IPS-15b (cell line): Measurements from ENCODE around the gene RAB41.
"Not testable (repeated sequence)": the region's sequence is repeated elsewhere in the genome, so short reads cannot be mapped to it uniquely, and the experiment has no call there.

Source experiments
- H3K27me3 ChIP-seq: one replicate; pipeline ENCODE4 v1.6.1; 2013; ENCODE audit warnings: low read length; ENCODE audit not compliant: control insufficient read depth, insufficient read depth
- H3K36me3 ChIP-seq: one replicate; pipeline ENCODE4 v1.6.1; 2013; ENCODE audit warnings: low read length; ENCODE audit not compliant: control insufficient read depth, insufficient read depth
- H3K4me1 ChIP-seq: one replicate; pipeline ENCODE4 v1.6.1; 2013; ENCODE audit warnings: mild to moderate bottlenecking, low read length; ENCODE audit not compliant: control insufficient read depth, insufficient read depth
- H3K4me3 ChIP-seq: one replicate; pipeline ENCODE4 v1.5.1; 2013; ENCODE audit warnings: low read depth, low read length
- H3K9ac ChIP-seq: one replicate; pipeline ENCODE4 v1.6.1; 2013; ENCODE audit warnings: low read depth, mild to moderate bottlenecking, low read length
- H3K9me3 ChIP-seq: one replicate; pipeline ENCODE4 v1.6.1; 2013; ENCODE audit warnings: mild to moderate bottlenecking, low read length; ENCODE audit not compliant: control insufficient read depth, insufficient read depth

RAB41 gene

DNA sequence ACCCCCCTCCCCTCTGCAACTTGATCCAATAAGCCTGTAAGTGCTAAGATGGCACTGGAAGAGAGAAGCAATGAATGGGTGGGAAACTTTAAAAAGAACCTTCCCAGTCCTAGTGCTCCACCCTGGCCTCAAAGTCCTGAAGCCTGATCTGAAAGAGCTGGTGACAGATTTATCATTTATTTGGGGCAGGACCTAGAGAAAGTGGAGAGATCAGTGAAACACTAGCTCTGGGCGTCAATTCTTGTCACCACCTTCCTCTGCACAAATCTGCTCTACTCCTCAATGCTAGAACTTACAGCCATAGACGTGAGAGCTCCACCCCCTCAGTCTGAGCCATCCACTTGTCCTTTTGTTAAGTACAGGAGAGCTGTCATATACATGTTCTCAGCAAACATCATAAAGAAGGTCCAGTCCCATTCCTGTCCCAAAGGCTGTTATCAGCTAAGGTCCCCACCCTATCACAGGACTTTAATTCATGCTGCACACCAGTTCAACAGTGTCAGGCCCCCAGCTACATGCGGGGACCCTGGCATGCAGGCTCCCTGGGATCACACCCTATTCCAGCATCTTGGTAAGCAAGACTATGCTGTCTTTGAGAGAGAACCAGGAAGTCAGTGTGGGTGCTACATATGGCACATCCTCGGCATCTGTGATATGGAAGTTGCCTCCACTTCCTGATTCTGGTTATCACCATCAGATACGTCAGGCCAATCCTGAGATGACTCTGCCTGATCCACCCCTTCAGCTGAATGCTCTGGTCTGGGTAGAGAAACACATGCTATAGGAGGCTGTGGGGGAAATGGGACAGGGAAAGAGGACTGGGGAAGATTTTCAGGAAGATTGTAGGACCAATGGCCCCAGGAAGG, 24.3 kb upstream of the RAB41 start:
- H3K4me3 ChIP-seq = no peak overlapping the region
- no peak overlapping the region for H3K9ac ChIP-seq
- no peaks in the 10 kb centered on the region for H3K4me1 ChIP-seq
- no peaks in the 10 kb centered on the region for H3K27me3 ChIP-seq
- H3K9me3 ChIP-seq = no peaks in the 10 kb centered on the region
- no peaks in the 10 kb centered on the region for H3K36me3 ChIP-seq

DNA sequence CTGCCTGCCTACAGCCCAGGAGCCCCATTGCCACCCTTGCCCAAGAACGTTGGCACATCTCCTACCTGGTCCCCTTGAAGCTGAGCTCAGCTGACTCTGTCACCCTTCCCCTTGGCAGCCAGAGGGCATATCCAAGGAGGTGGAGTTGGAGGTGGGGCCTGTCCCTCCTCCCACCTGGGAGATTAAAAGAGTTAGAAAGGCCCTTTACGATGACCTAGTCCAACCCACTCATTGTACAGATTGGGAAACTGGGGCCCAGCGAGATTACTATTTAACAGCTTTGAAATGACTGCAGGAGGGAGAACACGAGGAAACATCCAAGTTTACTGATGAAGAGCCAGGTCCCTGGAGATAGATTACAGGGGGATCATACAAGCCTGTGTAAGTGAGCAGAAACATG, 21.9 kb upstream of the RAB41 start, which contains the start of gene P2RY4:
P2RY4 (minus strand) TSS at position 101 of the 400 bp plus-strand sequence. CDS start 580 bp downstream, outside the sequence.
- no peaks in the 10 kb centered on the region for H3K9me3 ChIP-seq
- H3K4me1 ChIP-seq = no peaks in the 10 kb centered on the region
- no peak within 1 kb of the TSS for H3K4me3 ChIP-seq
- no peaks in the 10 kb centered on the region for H3K36me3 ChIP-seq
- no peak within 1 kb of the TSS for H3K9ac ChIP-seq
- H3K27me3 ChIP-seq = no peaks in the 10 kb centered on the region

DNA sequence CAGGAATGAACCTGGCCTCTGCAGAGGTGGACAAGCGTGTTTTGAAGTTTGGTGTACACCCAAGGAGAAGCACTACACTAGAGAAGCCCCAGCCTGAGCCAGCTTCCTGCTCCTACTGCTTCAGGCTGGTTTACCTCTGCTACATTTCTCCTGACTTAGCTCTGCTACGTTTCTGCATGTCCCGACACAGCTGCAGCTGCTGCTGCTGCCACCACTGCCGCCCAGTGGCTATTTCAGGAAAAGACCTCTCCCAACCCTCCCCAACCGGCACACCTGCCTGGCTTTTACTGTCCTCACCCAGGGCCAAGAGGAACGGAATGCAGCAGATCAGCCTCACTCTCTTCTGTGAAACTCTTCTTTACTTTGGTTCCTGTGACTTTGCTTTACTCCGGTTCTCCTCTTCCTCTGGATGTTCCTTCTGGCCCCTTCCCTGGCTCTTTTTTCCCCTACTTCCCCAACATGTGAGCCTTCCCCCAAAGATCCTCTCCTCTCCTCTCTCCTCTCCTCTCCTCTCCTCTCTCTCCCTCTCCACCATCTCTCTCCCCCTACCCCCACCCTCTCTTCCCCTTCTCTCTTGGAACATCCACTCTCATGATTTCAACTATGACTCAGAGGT, 18.9 kb upstream of the RAB41 start:
- no peaks in the 10 kb centered on the region for H3K9me3 ChIP-seq
- H3K9ac ChIP-seq = no peak overlapping the region
- no peaks in the 10 kb centered on the region for H3K27me3 ChIP-seq
- no peaks in the 10 kb centered on the region for H3K36me3 ChIP-seq
- no peak overlapping the region for H3K4me3 ChIP-seq
- no peaks in the 10 kb centered on the region for H3K4me1 ChIP-seq

DNA sequence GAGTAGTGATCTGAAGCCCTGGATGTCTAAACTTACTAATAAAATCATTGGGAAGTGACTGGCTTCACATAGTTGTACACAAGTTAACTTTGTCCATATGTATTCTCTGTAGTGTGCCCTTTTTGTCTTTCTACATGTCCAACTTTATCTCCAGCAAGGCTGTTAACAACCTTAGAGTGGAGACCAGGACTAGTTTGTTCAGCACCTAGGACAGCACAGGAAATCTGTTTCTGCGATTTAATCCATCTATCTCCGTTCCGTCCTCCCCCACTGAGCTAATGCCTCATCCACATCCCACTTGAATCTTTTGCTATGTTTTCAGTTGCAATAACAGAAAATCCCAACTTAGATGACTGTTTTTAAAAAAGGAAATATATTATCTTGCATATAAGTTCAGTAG, 17.2 kb upstream of the RAB41 start:
- H3K9me3 ChIP-seq = no peaks in the 10 kb centered on the region
- H3K27me3 ChIP-seq = no peaks in the 10 kb centered on the region
- H3K4me1 ChIP-seq = no peaks in the 10 kb centered on the region
- no peak overlapping the region for H3K9ac ChIP-seq
- no peaks in the 10 kb centered on the region for H3K36me3 ChIP-seq
- H3K4me3 ChIP-seq = no peak overlapping the region

DNA sequence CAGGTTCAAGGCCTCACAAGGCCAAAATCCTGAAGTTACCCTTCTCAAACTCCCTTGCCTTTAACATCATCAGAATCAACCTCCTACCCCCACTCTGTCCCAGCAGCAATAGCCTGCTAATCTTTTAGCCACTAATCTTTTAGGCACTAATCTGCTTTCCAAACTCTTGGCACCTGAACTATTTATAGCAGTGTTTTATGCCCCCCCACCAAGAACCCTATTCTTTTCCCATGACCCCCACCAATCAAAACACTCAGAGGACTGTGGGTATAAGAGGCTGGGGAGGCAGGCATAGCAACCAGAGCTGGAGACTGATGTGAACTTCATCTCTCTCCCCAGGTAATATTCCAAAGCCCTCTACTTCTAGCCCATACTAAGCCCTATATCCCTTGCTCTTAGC, 13.9 kb upstream of the RAB41 start, which contains the start of gene ARR3:
ARR3 (plus strand) TSS at position 301 of the 400 bp plus-strand sequence. CDS start 1,052 bp downstream, outside the sequence.
- Histone ChIP-seq H3K9ac (no peak within 1 kb of the TSS), H3K9me3 (no peaks in the 10 kb centered on the region)

DNA sequence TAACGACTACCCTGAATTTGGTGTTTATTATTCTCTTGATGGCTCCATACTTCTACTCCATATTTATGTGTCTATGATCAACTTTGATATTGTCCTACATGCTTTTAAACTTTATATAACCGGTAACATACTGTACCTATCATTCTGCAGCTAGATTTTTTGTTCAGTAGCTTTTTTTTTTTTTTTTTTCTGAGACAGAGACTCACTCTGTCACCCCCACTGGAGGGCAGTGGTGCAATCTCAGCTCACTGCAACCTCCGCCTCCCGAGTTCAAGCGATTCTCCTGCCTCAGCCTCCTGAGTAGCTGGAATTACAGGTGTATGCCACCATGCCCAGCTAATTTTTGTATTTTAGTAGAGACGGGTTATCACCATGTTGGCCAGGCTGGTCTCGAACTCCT, 7.9 kb upstream of the RAB41 start:
- H3K9me3 ChIP-seq, H3K27me3 ChIP-seq: not testable (repeated sequence)

More for the DNA sequence above, 13.9 kb upstream of the RAB41 start, which contains the start of gene ARR3:
- H3K4me3 ChIP-seq = no peak within 1 kb of the TSS
- no peaks in the 10 kb centered on the region for H3K36me3 ChIP-seq
- no peaks in the 10 kb centered on the region for H3K4me1 ChIP-seq
- H3K27me3 ChIP-seq = no peaks in the 10 kb centered on the region

DNA sequence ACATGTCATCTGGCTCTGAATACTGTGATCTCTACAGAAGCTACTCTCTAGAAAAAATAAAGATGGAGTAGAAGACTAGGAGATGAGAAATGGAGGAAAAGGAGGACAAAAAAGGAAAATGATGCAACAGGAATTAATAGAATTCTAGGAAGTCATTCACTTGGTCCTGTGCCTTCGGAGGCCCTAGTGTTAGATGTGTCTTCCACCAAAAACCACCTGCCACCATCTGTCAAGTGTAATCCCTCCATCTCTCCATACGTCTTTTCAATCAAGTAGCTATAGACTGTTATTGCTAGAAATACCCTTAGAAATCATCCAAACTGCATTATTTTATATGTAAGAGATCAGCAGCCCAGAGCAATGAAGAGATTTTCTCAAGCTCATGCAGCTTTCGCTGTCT, 2.9 kb upstream of the RAB41 start:
- Histone ChIP-seq H3K9me3 (peaks cover 2% of the 10 kb centered on the region), H3K4me3 (no peak overlapping the region), H3K27me3 (no peaks in the 10 kb centered on the region), H3K4me1 (no peaks in the 10 kb centered on the region), H3K36me3 (no peaks in the 10 kb centered on the region), H3K9ac (no peak overlapping the region)

More for the DNA sequence above, 7.9 kb upstream of the RAB41 start:
- H3K36me3 ChIP-seq, H3K4me3 ChIP-seq, H3K4me1 ChIP-seq, H3K9ac ChIP-seq: not testable (repeated sequence)

DNA sequence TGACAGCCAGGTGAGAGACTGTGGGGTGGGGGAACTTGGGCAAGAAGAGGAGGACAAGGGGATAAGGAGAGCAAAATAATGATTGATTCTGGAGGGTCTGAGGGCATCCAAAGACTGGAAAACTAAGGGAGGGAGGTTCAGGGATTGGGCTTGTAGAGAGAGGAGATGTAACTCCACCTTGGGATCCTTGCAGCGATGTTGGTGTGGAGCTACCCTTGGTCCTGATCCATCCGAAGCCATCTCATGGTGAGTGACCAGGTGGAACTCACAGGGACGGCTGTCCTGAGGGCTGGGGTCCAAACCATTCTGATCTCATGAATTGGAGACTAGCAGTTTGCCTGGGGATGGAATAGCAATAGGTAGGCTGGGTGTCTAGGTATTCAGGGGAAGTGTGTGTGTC, 1.4 kb upstream of the RAB41 start:
- Histone ChIP-seq H3K9me3 (peaks cover 2% of the 10 kb centered on the region), H3K4me3 (no peak overlapping the region), H3K9ac (no peak overlapping the region), H3K4me1 (no peaks in the 10 kb centered on the region), H3K36me3 (no peaks in the 10 kb centered on the region), H3K27me3 (no peaks in the 10 kb centered on the region)

DNA sequence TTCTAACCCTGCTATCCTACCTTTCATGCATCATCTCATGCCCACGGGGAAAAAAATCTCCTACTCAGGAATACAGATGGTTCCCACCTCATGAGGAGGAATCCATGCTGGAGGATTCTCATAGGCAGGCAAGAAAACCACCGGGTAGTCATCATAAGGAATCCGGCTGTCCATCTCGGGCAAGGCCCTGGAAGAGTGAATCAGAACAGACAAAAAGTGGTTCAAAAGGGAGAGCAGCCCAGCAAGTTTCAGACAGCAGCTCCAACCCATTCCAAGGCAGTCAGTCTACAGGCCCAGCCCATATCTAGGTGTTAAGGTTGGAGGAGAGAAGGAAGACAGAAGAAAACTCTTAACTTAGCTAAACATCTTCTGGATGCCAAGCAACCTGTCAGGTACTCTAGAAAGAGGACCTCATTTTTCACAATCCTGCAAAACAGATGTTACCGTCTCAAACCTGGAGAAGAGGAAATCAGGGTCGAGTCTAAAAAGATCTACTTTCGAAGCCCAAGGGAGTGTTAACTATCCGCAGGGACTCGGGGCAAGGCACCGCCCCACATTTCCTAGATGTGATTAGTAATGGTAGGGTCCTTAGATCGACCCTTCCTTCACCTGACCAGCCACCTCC, 7.3 kb downstream of the RAB41 start:
- Histone ChIP-seq H3K36me3 (peaks cover 2% of the 10 kb centered on the region), H3K9me3 (peaks cover 2% of the 10 kb centered on the region), H3K9ac (peak overlapping the region; percentile 26), H3K4me3 (peak overlapping the region; percentile 77), H3K4me1 (peaks cover 3% of the 10 kb centered on the region), H3K27me3 (no peaks in the 10 kb centered on the region)

DNA sequence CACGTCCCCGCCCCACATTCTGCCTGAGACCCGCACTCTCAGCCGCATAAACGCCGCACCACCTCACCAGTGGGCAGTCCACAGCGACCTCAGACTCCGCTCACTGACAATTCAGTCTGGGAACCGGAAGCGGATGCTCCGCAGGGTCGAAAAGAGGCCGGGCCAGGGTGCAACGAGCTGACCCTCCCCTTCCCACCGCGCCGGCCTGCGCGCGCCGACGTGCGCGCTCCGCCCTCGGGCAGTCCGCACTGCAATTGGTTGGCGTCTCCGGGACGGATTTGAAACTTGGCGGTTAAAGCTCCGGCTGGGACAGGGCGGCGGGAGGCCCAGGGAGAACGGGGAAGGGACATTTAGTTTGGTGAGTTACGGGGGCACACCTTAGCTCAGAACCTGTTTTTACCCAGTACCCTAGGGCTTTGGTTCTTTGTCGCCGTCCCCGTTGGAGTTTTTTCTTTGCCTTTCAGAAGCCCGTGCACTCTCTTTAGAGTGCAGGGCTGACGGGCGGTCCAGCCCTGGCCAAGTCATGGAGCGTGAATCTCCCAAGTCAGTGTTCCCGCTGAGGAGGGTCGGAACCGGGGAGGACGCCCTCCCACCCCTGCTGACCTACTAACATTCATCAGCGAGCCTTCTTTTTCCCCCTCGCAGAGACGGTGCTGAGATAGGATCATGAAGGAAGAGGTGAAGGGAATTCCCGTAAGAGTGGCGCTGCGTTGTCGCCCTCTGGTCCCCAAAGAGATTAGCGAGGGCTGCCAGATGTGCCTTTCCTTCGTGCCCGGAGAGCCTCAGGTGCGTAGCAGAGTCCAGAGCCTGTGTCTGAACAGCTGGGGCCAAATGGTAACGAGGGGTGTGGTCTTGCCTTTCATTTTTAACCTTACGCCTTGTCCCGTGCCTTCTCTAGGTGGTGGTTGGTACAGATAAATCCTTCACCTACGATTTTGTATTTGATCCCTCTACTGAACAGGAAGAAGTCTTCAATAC, 8.1 kb downstream of the RAB41 start, which contains the start of the genes KIF4A and PDZD11:
KIF4A (plus strand) TSS at position 312 of the 978 bp plus-strand sequence; CDS start at position 667, 355 bp downstream.
PDZD11 (minus strand) TSS at position 135 of the 978 bp plus-strand sequence. CDS start 586 bp downstream, outside the sequence.
- Histone ChIP-seq H3K9ac (peak within 1 kb of the TSS; percentile 79), H3K4me3 (peak within 1 kb of the TSS; percentile 77), H3K9me3 (peaks cover 2% of the 10 kb centered on the region), H3K36me3 (peaks cover 2% of the 10 kb centered on the region), H3K4me1 (peaks cover 3% of the 10 kb centered on the region), H3K27me3 (no peaks in the 10 kb centered on the region)

DNA sequence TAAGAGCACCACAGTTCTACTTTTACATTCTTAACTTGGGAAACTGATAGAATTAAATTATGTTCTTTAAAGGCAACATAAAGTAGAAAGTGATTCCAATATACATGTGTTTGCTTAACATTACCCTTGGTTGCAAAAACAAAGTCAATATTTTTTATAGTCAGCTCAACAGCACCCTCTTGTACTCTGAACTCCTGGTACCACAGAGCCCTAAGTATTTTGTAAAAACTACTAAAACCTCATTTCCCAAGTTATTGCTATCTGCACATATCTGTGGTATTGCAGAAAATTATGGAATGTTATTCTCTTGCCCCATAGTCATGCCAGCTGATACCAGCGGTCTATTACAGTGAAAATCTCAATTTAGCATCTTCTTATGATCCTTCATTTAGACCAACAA, 10.8 kb downstream of the RAB41 start:
- no peaks in the 10 kb centered on the region for H3K27me3 ChIP-seq
- H3K4me1 ChIP-seq = peaks cover 3% of the 10 kb centered on the region
- H3K4me3 ChIP-seq = no peak overlapping the region
- no peak overlapping the region for H3K9ac ChIP-seq
- peaks cover 3% of the 10 kb centered on the region for H3K36me3 ChIP-seq
- peaks cover 2% of the 10 kb centered on the region for H3K9me3 ChIP-seq
